Caco-2 (cell line): ENCODE results near the gene C4orf51. TPM values are rescaled to one million over a fixed set of nuclear protein-coding genes. Genes with fewer than 3 reads are reported as not detected.

ENCODE experiments used
- BruUV-seq: library from RNA; stranded (reverse); fragments of 400-500 nt; replicated peaks from 2 replicates; lab custom pipeline; 2021; lab: Mats Ljungman, UMichigan
- CTCF ChIA-PET: fragments of 300-600 bp; sonication (Branson Sonifier 250); formaldehyde crosslinking; loops from one replicate; lab custom pipeline; 2022; ENCODE audit warnings: antibody characterized with exemption; lab: Charles Lee
- POLR2A ChIA-PET: fragments of 300-600 bp; sonication (Branson Sonifier 250); formaldehyde crosslinking; loops from one replicate; lab custom pipeline; 2022; ENCODE audit warnings: antibody characterized with exemption; lab: Charles Lee
- DNase-seq, 2 experiments: peaks; one replicate each; pipeline versions ENCODE4 v3.0.0 to v3.0.0-alpha.2; 2020 to 2022
- H3K27me3 ChIP-seq: replicated peaks from 2 replicates; pipeline ENCODE4 v1.6.0; 2011; ENCODE audit warnings: low read length; ENCODE audit not compliant: control insufficient read depth, insufficient read depth
- H3K36me3 ChIP-seq: 2 replicates; pipeline ENCODE4 v1.5.1; 2011; ENCODE audit warnings: low read length; ENCODE audit not compliant: control insufficient read depth, insufficient read depth
- H3K4me1 ChIP-seq: fragments of 250-450 bp; sonication (Bioruptor Pico); 2 replicates; pipeline ENCODE4 v1.5.1; 2020; ENCODE audit warnings: mild to moderate bottlenecking
- H3K4me3 ChIP-seq: 2 replicates; pipeline ENCODE4 v1.5.1; 2011; ENCODE audit warnings: low read depth, mild to moderate bottlenecking, control low read depth, low read length
- H3K9me3 ChIP-seq: fragments of 250-450 bp; sonication (Bioruptor Pico); 2 replicates; pipeline ENCODE4 v1.5.1; 2020; ENCODE audit warnings: mild to moderate bottlenecking, moderate library complexity
- H3K27ac Mint-ChIP-seq: one replicate; pipeline ENCODE4 v1.8.0; 2022; ENCODE audit warnings: mixed read lengths; ENCODE audit not compliant: unreplicated experiment
- H3K27me3 Mint-ChIP-seq: one replicate; pipeline ENCODE4 v1.8.0; 2022; ENCODE audit warnings: mixed read lengths; ENCODE audit not compliant: insufficient read depth, unreplicated experiment
- H3K36me3 Mint-ChIP-seq: one replicate; pipeline ENCODE4 v1.8.0; 2022; ENCODE audit warnings: mild to moderate bottlenecking, mixed read lengths; ENCODE audit not compliant: insufficient read depth, unreplicated experiment
- H3K4me1 Mint-ChIP-seq: one replicate; pipeline ENCODE4 v1.8.0; 2022; ENCODE audit warnings: low read depth, mixed read lengths; ENCODE audit not compliant: unreplicated experiment
- H3K4me3 Mint-ChIP-seq: one replicate; pipeline ENCODE4 v1.8.0; 2022; ENCODE audit warnings: mild to moderate bottlenecking, moderate library complexity, mixed read lengths; ENCODE audit not compliant: unreplicated experiment
- H3K9me3 Mint-ChIP-seq: one replicate; pipeline ENCODE4 v1.8.0; 2022; ENCODE audit warnings: mixed read lengths; ENCODE audit not compliant: unreplicated experiment
- intact Hi-C: fragments of 100-400 bp; cut with micrococcal nuclease; formaldehyde crosslinking; loops from one replicate; pipeline ENCODE4 v1.10.0; 2022; ENCODE audit not compliant: unreplicated experiment
- total RNA-seq: library from RNA; stranded (reverse); gene quantifications from 2 replicates; pipeline ENCODE4 v1.2.3, GENCODE V29; 2022
- TF ChIP-seq, protein P1 (sequence below), 2 experiments: fragments of 200-600 bp in 1 of 2; IDR thresholded peaks; 1 replicate in 1 of 2; 2 replicates in 1 of 2; pipeline versions ENCODE4 v1.5.1 to v1.8.0; 2011 to 2022; ENCODE audit warnings: antibody characterized with exemption in 1 of 2, control low read depth in 1 of 2, inconsistent platforms in 1 of 2, low read depth in 1 of 2, low read length in 1 of 2, mild to moderate bottlenecking in 1 of 2, moderate library complexity in 1 of 2; ENCODE audit not compliant: insufficient read depth in 1 of 2, severe bottlenecking in 1 of 2, unreplicated experiment in 1 of 2

The C4orf51 gene
- total RNA-seq, 1 experiment from 2014 or later = not detected

DNA sequence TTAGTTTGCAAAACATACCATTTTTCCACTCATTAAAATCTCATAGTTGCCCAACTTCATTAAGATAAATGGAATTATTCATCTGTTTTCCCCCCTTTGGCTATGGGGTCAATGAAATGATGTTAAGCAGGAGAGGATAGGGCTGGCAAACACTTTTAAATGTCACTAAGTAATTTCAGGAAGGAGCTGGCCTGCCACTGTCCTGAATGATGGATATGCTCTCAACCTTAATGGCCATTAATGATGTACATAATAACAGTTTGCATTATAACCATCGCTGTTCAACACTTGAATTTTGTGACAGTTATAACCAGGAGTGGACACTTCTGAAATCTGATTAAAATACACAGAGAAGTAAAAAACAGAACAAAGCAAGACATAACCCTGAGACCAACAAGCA is 77.2 kb downstream of the C4orf51 start:
- Histone ChIP-seq H3K36me3 (no peaks in the 10 kb centered on the region), H3K4me3 (no peak overlapping the region), H3K27me3 (no peaks in the 10 kb centered on the region), H3K4me1 (no peaks in the 10 kb centered on the region), H3K9me3 (no peaks in the 10 kb centered on the region)
- Mint-ChIP-seq H3K4me3 (no peak overlapping the region), H3K36me3 (peaks cover 6% of the 10 kb centered on the region), H3K27me3 (no peaks in the 10 kb centered on the region), H3K4me1 (no peaks in the 10 kb centered on the region), H3K27ac (no peak overlapping the region), H3K9me3 (no peaks in the 10 kb centered on the region)
- TF ChIP-seq, protein P1, sequence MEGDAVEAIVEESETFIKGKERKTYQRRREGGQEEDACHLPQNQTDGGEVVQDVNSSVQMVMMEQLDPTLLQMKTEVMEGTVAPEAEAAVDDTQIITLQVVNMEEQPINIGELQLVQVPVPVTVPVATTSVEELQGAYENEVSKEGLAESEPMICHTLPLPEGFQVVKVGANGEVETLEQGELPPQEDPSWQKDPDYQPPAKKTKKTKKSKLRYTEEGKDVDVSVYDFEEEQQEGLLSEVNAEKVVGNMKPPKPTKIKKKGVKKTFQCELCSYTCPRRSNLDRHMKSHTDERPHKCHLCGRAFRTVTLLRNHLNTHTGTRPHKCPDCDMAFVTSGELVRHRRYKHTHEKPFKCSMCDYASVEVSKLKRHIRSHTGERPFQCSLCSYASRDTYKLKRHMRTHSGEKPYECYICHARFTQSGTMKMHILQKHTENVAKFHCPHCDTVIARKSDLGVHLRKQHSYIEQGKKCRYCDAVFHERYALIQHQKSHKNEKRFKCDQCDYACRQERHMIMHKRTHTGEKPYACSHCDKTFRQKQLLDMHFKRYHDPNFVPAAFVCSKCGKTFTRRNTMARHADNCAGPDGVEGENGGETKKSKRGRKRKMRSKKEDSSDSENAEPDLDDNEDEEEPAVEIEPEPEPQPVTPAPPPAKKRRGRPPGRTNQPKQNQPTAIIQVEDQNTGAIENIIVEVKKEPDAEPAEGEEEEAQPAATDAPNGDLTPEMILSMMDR (IDR thresholded peaks at IDR 0.05; ENCODE audit: insufficient read depth in 1 of 2, low read depth in 1 of 2, low read length in 1 of 2, severe bottlenecking in 1 of 2, unreplicated experiment in 1 of 2) = no peak
- BruUV-seq = no TSS peak
- DNase-seq = no peak
- POLR2A ChIA-PET = no interaction called here
- intact Hi-C loops = no loop called here
- CTCF ChIA-PET = no interaction called here

DNA sequence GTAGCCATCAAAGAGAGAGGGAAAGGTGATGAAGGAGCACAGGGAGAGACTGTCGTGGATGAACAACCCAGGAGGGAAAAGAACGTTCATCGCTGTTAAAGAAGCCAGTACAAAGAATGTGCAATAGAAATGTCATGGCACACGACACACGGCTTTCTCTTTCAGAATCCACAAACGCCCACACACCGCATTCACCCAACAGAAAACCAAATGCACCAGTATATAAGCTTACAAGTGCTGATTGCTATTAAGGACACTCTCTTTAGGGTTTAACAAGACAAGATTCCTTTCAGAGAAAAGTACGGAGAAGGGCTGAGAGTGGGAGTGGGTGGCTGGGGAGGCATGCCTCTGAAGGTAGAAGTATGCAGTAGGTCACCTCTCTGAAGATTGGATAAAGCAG is 80.2 kb downstream of the C4orf51 start:
- Histone ChIP-seq H3K27me3 (no peaks in the 10 kb centered on the region), H3K4me1 (no peaks in the 10 kb centered on the region), H3K4me3 (no peak overlapping the region), H3K9me3 (no peaks in the 10 kb centered on the region), H3K36me3 (no peaks in the 10 kb centered on the region)
- POLR2A ChIA-PET = no interaction called here
- BruUV-seq = no TSS peak
- TF ChIP-seq, protein P1 (IDR thresholded peaks at IDR 0.05; ENCODE audit: insufficient read depth in 1 of 2, low read depth in 1 of 2, low read length in 1 of 2, severe bottlenecking in 1 of 2, unreplicated experiment in 1 of 2) = no peak
- no peak for DNase-seq
- Mint-ChIP-seq H3K4me3 (no peak overlapping the region), H3K36me3 (peaks cover 6% of the 10 kb centered on the region), H3K27ac (no peak overlapping the region), H3K9me3 (no peaks in the 10 kb centered on the region), H3K27me3 (no peaks in the 10 kb centered on the region), H3K4me1 (no peaks in the 10 kb centered on the region)
- CTCF ChIA-PET = no interaction called here
- intact Hi-C loops = no loop called here

DNA sequence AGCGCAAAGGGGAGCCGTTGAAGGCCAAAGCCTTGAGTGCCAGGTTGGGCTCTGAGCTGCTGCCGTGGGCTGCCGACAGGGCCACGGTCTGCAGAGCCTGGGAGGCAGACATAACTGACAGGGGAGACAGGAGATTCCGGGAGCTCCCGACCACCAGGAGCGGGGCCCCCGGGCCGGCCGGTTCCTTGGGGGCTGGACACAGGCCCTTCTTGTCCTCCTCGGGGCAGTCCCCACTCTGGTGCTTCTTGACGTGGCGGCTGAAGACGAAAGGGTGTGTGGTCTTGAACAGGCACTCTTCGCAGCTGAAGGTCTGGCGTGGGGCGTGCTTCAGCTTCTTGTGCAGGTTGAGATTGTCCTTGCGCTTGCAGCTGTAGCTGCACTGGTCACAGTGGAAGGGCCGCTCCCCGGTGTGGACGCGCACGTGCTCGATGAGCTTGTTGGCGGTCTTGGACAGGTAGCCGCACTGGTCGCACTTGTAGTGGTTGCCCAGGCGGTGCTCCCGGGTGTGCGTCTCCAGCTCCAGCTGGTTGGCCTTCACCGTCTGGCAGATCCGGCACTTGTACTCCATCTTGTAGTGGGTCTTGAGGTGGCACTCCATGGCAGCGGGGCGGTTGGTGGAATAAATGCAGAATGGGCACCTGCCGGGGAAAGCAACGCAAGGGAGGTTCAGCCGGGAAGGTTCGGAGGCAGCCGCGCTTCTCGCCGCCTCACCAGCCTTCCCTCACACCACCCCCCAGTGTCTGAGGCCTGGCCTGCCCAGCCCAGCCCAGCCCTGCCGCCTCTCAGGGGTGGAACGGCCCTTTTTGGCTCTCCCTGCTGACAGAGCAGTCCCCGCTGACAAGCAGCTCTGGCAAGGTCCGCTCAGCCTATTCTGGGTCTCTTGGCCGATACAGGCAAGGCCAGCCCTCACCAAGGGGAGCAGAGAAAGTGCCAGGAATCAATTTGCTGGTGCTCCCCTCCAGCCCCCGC is 81.3 kb downstream of the C4orf51 start:
- no peaks in the 10 kb centered on the region for H3K36me3 ChIP-seq
- TF ChIP-seq, protein P1 (IDR thresholded peaks at IDR 0.05; ENCODE audit: insufficient read depth in 1 of 2, low read depth in 1 of 2, low read length in 1 of 2, severe bottlenecking in 1 of 2, unreplicated experiment in 1 of 2) = no peak
- no peak overlapping the region for H3K27ac Mint-ChIP-seq
- ChIA-PET POLR2A (no interaction called here), CTCF (no interaction called here)
- intact Hi-C loops = no loop called here
- H3K36me3 Mint-ChIP-seq = peaks cover 6% of the 10 kb centered on the region
- H3K4me3 Mint-ChIP-seq = no peak overlapping the region
- no peaks in the 10 kb centered on the region for H3K27me3 ChIP-seq
- H3K27me3 Mint-ChIP-seq = no peaks in the 10 kb centered on the region
- H3K4me3 ChIP-seq = no peak overlapping the region
- no peaks in the 10 kb centered on the region for H3K9me3 ChIP-seq
- H3K4me1 Mint-ChIP-seq = no peaks in the 10 kb centered on the region
- no TSS peak for BruUV-seq
- DNase-seq = no peak
- no peaks in the 10 kb centered on the region for H3K4me1 ChIP-seq
- H3K9me3 Mint-ChIP-seq = no peaks in the 10 kb centered on the region
